HS-5 (cell line): ENCODE data around the gene VRK2.
A peak's percentile ranks its signal among the peaks of the same experiment; 100 is the strongest.

Experiments used
- DNase-seq: peaks from one replicate; pipeline ENCODE4 v3.0.0-alpha.2; 2012; ENCODE audit warnings: low read depth

Gene VRK2

DNA sequence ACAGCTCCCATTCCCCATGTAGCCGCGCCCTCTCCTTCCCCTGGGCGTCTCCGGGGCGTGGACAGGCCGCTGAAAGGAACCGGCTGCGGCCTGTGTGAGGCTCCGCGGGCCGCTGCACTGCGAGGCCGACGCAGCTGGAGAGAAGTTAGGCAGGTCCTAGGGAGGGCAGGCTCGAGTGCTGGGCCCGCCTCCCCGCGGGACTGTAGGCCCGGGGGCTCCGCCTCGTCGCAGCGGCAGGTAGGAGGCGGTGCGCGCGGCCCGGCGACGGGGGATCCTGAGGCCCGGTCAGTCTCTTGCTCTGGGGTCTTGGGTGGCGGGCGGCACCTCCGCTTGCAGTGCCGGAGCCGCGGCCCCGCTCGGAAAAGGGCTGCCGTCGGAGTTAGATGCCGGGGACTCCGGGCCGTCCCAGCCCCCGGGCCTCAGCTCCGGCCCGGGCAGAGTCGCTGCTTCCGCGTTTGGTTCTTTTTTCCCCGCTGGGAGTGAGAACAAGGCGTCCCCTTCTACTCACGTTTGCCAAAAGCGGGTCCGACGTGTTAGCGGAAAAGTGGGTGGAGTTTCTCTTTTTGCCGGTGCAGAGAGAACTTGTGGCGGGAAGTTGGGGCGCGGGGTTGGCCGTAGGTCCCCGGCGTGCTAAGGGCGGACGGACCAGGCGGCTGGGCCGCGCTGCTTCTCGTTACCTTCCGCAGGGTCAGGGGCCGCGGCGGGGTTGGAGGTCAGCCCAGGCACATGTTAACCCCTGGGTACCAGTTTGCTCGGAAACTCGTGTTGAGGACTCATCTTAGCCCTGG, at the start of gene VRK2:
Gene VRK2, plus strand, starts transcription at position 222 of the 788 bp plus-strand sequence. CDS start 2,026 bp downstream, outside the sequence.
- peak; percentile 70 for DNase-seq

DNA sequence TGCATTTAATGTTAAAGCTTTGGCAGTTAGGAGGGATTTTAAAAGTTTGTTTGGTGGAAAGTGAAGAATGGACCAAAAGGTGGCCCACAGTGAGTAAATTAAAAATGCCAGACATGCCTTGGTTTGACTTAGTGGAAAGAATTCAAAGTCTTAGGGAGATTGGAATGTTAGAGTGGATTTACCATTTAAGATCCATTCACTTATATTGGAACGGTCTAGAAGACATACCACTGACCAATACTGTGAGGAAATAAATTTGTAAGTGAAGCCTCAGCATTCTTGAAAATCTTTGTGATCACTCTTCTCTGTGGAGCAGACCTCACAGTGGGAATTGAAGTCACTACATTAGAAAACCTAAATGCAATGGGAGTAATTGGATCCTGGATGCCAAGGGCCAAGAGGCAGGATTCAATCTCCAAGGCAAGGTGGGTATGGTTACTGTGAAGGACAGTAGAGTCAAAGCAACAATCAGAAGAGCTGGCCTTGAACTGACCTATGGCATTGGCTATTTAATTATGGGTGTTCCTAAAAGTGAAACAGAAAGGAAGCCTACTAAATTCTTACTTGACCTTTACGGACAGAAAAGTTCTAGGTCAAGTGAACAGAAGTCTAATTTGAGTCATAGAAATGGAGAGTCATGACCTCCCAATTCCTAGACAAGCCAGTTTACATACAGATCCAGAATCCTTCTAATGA, 40.2 kb upstream of the VRK2 start:
- DNase-seq: no peak

DNA sequence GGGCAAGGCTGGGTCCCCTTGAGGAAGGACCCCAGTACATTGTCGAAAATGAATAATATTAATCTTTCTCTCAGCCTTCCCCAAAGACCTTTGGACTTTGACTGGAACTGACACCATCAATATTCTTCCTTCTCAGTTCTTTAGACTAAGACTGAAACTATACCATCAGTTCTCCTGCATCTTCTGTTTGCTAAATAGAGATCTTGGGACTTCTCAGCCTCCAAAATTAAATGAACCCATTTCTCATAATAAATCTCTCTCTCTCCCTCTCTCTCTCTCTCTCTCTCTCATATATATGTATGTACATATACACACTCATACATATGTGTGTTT, 39.7 kb upstream of the VRK2 start:
- no peak for DNase-seq

DNA sequence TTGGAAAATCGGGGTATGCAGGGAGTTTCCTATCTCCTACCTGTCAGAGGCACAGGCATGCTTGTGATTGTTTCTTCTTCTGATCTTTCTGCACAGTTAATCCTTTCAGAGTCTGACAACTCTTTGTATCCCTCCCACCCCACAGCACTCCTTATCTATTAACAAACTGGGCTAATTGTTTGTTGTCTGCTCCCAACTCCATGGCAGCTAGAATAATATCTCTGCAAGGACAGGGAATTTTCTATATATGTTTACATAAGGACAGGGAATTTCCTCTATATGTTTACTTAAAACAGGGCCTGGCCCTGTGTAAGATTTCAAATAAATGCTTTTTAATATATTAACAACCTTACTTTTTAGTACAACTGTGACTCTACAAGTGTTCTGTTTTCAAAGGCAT, 36.0 kb upstream of the VRK2 start:
- DNase-seq: no peak

- DNase-seq: no peak
Measured at GRCh38 chr2:58019229-58019628, 27.4 kb upstream of the VRK2 start.

DNA sequence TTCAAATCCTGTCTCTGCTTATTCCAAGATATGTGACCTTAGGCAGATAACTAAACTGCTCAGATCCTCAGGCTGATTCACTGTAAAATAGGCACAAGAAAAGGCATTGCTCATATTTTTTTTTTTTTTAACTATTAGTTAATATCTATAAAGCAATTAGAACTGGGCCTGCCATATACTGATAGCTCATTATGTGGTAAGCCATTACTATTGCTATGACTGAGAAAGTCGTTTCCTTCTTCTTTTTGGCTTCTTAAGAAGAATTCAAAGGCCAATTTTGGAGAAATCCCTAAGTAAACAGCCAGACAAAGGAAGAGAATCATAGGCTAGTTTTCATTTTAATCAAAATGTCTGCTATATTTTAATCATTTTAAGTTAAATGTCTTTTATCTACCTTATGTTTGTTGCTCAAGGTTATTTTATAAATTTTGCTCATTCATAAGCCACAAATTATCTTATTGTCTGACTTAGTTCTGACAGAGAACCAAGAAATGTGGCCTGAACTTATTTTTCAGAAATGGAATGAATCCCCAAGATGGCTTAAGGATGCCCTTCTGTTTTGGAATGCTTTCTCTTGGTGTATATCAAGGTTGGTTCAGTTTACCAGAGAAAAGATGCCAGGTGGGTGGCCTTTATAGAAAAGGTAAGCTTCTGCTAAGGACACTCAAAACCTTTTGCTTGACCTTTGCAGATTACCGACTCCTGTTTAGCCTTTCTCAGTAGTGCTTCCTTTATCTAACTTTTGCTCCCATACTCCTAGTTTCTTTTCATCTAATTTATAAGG, 21.3 kb upstream of the VRK2 start:
- DNase-seq: no peak

DNA sequence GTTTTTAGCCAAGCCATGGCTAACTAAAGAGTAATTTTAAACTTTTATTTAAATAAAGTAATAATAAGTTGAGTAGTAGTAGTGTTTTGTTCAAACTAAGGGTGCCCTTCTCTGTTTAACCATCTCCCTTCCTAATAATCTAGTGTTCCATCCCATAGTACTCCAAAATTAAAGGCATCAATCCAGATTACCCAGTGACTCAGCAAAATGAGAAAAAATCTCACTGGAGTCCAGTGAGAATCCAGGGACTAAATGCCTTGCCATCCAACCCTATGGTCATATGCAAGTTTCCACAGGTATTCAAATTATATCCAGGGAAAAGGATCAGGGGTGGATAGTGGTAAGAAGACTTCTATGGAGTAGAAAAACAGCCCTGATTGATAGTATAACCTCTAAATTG, 19.6 kb upstream of the VRK2 start:
- no peak for DNase-seq

- DNase-seq: no peak
Measured at GRCh38 chr2:58030771-58031170, 15.8 kb upstream of the VRK2 start.

- DNase-seq: no peak
Measured at GRCh38 chr2:58032016-58032763, 14.4 kb upstream of the VRK2 start.

DNA sequence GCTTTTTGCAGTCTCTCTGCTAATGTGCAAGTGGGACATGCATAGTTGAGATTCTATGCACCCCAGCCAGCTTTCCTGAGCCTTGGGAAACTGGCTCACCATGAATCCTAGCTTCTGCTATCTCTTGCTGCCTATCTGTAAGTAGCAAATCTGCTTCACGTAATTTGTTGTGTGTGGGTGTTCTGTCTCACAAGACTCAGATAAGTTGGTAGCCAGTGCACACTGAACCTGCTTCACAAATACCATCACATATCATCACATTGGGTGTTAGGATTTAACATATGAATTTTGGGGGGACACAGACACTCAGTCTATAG, 13.9 kb upstream of the VRK2 start:
- no peak for DNase-seq

DNA sequence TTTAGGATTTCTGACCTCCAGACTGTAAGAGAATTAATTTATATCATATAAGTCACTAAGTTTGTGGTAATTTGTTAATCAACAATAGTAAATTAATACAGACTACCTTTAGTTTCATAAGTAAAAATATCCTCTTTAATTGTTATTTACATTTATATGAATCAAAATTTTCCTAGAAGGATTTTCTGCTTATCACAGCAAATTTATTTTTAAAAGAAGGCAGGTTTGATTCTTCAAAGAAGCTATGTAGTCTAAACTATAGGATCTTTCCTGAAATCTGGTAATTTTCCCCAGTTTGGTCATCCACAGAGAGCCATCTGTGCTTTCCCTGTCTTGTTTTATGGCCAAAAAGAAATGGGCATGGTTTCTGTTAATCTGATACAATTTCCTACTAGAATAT, 13.1 kb upstream of the VRK2 start:
- no peak for DNase-seq

GRCh38 chr2:58035352-58035751, 11.3 kb upstream of the VRK2 start:
- no peak for DNase-seq

DNA sequence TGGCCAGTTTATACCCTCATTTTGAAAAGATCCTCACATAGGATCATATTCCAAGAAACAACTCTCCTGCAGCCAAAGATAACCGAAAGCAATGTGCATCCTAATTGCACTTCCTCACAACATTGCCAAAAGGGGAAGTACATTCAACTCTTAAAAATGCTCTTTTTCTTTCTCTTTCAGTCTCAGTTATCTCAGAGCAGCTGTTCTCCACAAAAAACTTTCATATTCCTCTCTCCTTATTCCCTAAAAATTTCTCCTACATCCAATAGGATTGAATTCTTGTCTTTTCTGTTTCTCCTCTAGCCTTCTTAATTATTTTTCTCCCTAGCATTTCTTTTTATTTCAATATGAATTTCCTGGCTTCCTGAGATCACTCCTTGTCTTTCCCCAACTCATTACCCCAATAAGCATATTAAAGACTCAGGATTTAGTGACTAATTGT, 7.4 kb upstream of the VRK2 start:
- DNase-seq: peak; percentile 8

DNA sequence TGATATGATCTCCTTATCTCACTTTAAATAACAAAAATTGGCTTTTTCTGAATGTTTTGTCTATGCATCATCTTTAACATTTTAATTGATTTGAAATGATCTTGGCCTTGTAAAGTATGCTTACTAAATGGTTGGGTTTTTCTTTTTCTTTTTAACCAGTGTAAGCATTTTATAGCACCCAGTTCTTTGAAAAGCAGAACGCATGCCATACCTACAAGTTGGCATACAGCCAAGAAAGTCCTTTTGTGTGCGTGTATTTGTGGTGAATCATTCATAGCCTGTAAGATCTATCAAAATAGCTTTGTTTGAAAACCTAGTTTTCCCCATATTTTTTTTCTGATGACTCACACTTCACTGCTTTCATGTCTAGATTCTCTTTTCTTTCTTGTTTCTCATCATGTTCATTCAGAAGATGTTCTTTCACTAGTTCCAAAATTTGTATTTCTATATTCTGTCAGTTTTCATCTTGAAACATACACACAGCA, 4.1 kb upstream of the VRK2 start:
- DNase-seq: peak; percentile 76

DNA sequence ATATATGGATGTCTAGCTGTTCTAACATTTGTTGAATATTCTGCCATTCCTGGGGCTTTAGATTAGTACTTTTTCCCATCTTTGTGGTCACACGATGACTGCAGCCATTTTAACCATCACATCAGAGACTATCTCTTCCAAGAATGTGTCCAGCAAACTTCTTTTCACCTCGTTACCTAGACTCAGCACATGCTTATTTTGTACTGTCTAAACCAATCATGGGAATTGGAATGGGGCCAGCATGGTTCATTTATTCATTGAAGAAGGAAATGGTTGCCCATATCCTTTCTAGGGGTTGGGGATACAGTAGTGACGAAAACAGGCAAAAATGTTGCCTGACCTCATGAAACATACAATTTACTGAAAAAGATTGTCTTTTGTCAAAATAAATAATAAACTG, 2.5 kb upstream of the VRK2 start:
- no peak for DNase-seq

GRCh38 chr2:58045580-58046334, 849 bp upstream of the VRK2 start:
- no peak for DNase-seq

GRCh38 chr2:58046335-58046584, 346 bp upstream of the VRK2 start:
- no peak for DNase-seq

- DNase-seq: no peak
Measured at GRCh38 chr2:58047373-58047935, 848 bp downstream of the VRK2 start.

DNA sequence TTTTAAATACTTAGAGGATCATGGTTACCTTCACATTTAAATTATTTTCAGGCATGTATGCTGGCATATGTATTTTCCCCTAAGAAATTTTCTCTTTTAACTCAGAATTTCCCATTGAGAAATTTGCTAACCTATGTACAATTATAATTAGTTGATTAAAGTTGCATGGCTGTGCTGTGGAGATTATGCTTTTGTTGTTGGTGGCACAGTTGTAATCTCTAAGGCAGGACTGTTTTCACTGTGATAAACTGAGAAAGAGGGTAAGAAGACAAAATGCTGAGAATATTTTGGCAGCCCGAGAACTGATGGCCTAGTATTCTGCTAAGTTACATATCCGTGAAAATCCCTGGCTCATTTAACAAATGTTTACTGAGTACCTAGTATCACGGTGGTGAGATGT, 1.4 kb downstream of the VRK2 start:
- peak; percentile 5 for DNase-seq

DNA sequence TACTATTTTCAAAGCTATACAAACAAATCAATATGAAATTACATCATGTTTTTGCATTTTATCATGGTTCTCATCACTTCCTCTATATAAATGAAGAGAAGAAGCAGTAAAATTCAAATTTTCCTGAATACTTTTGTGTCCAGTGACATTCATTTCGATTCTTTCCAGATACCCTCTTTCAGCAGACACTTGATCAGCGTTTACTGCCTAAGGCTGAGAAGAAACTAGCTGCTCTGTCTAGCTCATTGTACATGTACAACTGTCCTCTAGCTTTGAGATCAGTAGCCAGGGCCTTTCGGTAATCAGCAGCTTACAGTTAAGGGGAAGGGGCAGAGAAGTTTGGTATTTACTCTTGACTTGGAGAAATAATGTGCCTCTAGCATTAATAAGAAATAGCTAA, 4.8 kb downstream of the VRK2 start:
- no peak for DNase-seq

GRCh38 chr2:58052978-58053377, 6.4 kb downstream of the VRK2 start:
- no peak for DNase-seq
